ENCODE measurements around the gene BTBD2. TPM values are rescaled to one million over a fixed set of nuclear protein-coding genes. Genes with fewer than 3 reads are reported as not detected.
"Not testable (repeated sequence)": the region's sequence is repeated elsewhere in the genome, so short reads cannot be mapped to it uniquely, and the experiment has no call there.

BTBD2 gene
- total and polyA plus RNA-seq, 9 donors: 14.4 to 131 (median 88.0) TPM

- Histone ChIP-seq H3K4me1 (ENCODE audit: insufficient read depth) (no peaks in the 10 kb centered on the region), H3K27me3 (no peaks in the 10 kb centered on the region), H3K36me3 (peaks cover 2% of the 10 kb centered on the region), H3K27ac (no peak overlapping the region), H3K9me3 (no peaks in the 10 kb centered on the region), H3K4me3 (no peak overlapping the region)
- no peak for TF ChIP-seq CTCF (IDR thresholded peaks at IDR 0.05)
- TF ChIP-seq EP300 (IDR thresholded peaks at IDR 0.05): no peak
- TF ChIP-seq POLR2A (IDR thresholded peaks at IDR 0.05): no peak
- WGBS, 3 donors: 81 to 86% (median 85%) methylated on average over 43 to 44 of the region's 44 CpGs
- DNase-seq: peak in 2 of 5 donors; percentile 30 to 31
- intact Hi-C loops (cut with DNase I): no loop called here
Measured at GRCh38 chr19:1992759-1993260, 22.7 kb downstream of the BTBD2 start.

GRCh38 chr19:1991018-1991913, 24.2 kb downstream of the BTBD2 start:
- Histone ChIP-seq H3K9me3 (no peaks in the 10 kb centered on the region), H3K4me3 (no peak overlapping the region), H3K4me1 (ENCODE audit: insufficient read depth) (no peaks in the 10 kb centered on the region), H3K36me3 (peaks cover 2% of the 10 kb centered on the region), H3K27me3 (no peaks in the 10 kb centered on the region), H3K27ac (no peak overlapping the region)
- intact Hi-C loops (cut with DNase I): no loop called here
- 84 to 86% (median 85%) methylated on average over 30 of the region's 30 CpGs for WGBS, 3 donors
- no peak for TF ChIP-seq EP300 (IDR thresholded peaks at IDR 0.05)
- no peak for TF ChIP-seq POLR2A (IDR thresholded peaks at IDR 0.05)
- TF ChIP-seq CTCF (IDR thresholded peaks at IDR 0.05): no peak
- no peak for DNase-seq

GRCh38 chr19:1990230-1991017, 25.1 kb downstream of the BTBD2 start:
- Histone ChIP-seq H3K4me3 (no peak overlapping the region), H3K27ac (no peak overlapping the region), H3K27me3 (no peaks in the 10 kb centered on the region), H3K9me3 (no peaks in the 10 kb centered on the region), H3K4me1 (ENCODE audit: insufficient read depth) (no peaks in the 10 kb centered on the region), H3K36me3 (peaks cover 2% of the 10 kb centered on the region)
- 90 to 93% (median 93%) methylated on average over 34 of the region's 34 CpGs for WGBS, 3 donors
- TF ChIP-seq CTCF (IDR thresholded peaks at IDR 0.05): no peak
- TF ChIP-seq POLR2A (IDR thresholded peaks at IDR 0.05): no peak
- no peak for TF ChIP-seq EP300 (IDR thresholded peaks at IDR 0.05)
- intact Hi-C loops (cut with DNase I): no loop called here
- peak in 1 of 5 donors; percentile 26 for DNase-seq

- peak in 1 of 5 donors; percentile 27 for DNase-seq
- H3K4me1 ChIP-seq (ENCODE audit: insufficient read depth): no peaks in the 10 kb centered on the region
- TF ChIP-seq POLR2A (IDR thresholded peaks at IDR 0.05) (no peak), CTCF (IDR thresholded peaks at IDR 0.05) (no peak), EP300 (IDR thresholded peaks at IDR 0.05) (no peak)
- no peak overlapping the region for H3K27ac ChIP-seq
- 88 to 90% (median 89%) methylated on average over 40 of the region's 40 CpGs for WGBS, 3 donors
- H3K9me3 ChIP-seq: no peaks in the 10 kb centered on the region
- no peak overlapping the region for H3K4me3 ChIP-seq
- intact Hi-C loops (cut with DNase I): no loop called here
- peaks cover 2% of the 10 kb centered on the region for H3K36me3 ChIP-seq
- no peaks in the 10 kb centered on the region for H3K27me3 ChIP-seq
Measured at GRCh38 chr19:1989513-1990229, 25.8 kb downstream of the BTBD2 start.

GRCh38 chr19:1988464-1988863, 27.1 kb downstream of the BTBD2 start:
- WGBS, 3 donors: 79 to 86% (median 82%) methylated on average over 10 of the region's 10 CpGs
- H3K27ac ChIP-seq; H3K9me3 ChIP-seq; intact Hi-C loops (cut with DNase I); DNase-seq; H3K36me3 ChIP-seq; H3K27me3 ChIP-seq; H3K4me3 ChIP-seq; H3K4me1 ChIP-seq (ENCODE audit: insufficient read depth): not testable (repeated sequence)
